Caco-2 (cell line): ENCODE measurements around the gene PRXL2B. TPM values are rescaled to one million over a fixed set of nuclear protein-coding genes. Genes with fewer than 3 reads are reported as not detected.
"Not testable (repeated sequence)": the region's sequence is repeated elsewhere in the genome, so short reads cannot be mapped to it uniquely, and the experiment has no call there.

Source experiments
- BruUV-seq: library from RNA; stranded (reverse); fragments of 400-500 nt; replicated peaks from 2 replicates; lab custom pipeline; 2021; lab: Mats Ljungman, UMichigan
- CTCF ChIA-PET: fragments of 300-600 bp; sonication (Branson Sonifier 250); formaldehyde crosslinking; loops from one replicate; lab custom pipeline; 2022; ENCODE audit warnings: antibody characterized with exemption; lab: Charles Lee
- POLR2A ChIA-PET: fragments of 300-600 bp; sonication (Branson Sonifier 250); formaldehyde crosslinking; loops from one replicate; lab custom pipeline; 2022; ENCODE audit warnings: antibody characterized with exemption; lab: Charles Lee
- DNase-seq, 2 experiments: peaks; one replicate each; pipeline versions ENCODE4 v3.0.0 to v3.0.0-alpha.2; 2020 to 2022
- H3K27me3 ChIP-seq: replicated peaks from 2 replicates; pipeline ENCODE4 v1.6.0; 2011; ENCODE audit warnings: low read length; ENCODE audit not compliant: control insufficient read depth, insufficient read depth
- H3K36me3 ChIP-seq: 2 replicates; pipeline ENCODE4 v1.5.1; 2011; ENCODE audit warnings: low read length; ENCODE audit not compliant: control insufficient read depth, insufficient read depth
- H3K4me1 ChIP-seq: fragments of 250-450 bp; sonication (Bioruptor Pico); 2 replicates; pipeline ENCODE4 v1.5.1; 2020; ENCODE audit warnings: mild to moderate bottlenecking
- H3K4me3 ChIP-seq: 2 replicates; pipeline ENCODE4 v1.5.1; 2011; ENCODE audit warnings: low read depth, mild to moderate bottlenecking, control low read depth, low read length
- H3K9me3 ChIP-seq: fragments of 250-450 bp; sonication (Bioruptor Pico); 2 replicates; pipeline ENCODE4 v1.5.1; 2020; ENCODE audit warnings: mild to moderate bottlenecking, moderate library complexity
- H3K27ac Mint-ChIP-seq: one replicate; pipeline ENCODE4 v1.8.0; 2022; ENCODE audit warnings: mixed read lengths; ENCODE audit not compliant: unreplicated experiment
- H3K27me3 Mint-ChIP-seq: one replicate; pipeline ENCODE4 v1.8.0; 2022; ENCODE audit warnings: mixed read lengths; ENCODE audit not compliant: insufficient read depth, unreplicated experiment
- H3K36me3 Mint-ChIP-seq: one replicate; pipeline ENCODE4 v1.8.0; 2022; ENCODE audit warnings: mild to moderate bottlenecking, mixed read lengths; ENCODE audit not compliant: insufficient read depth, unreplicated experiment
- H3K4me1 Mint-ChIP-seq: one replicate; pipeline ENCODE4 v1.8.0; 2022; ENCODE audit warnings: low read depth, mixed read lengths; ENCODE audit not compliant: unreplicated experiment
- H3K4me3 Mint-ChIP-seq: one replicate; pipeline ENCODE4 v1.8.0; 2022; ENCODE audit warnings: mild to moderate bottlenecking, moderate library complexity, mixed read lengths; ENCODE audit not compliant: unreplicated experiment
- H3K9me3 Mint-ChIP-seq: one replicate; pipeline ENCODE4 v1.8.0; 2022; ENCODE audit warnings: mixed read lengths; ENCODE audit not compliant: unreplicated experiment
- intact Hi-C: fragments of 100-400 bp; cut with micrococcal nuclease; formaldehyde crosslinking; loops from one replicate; pipeline ENCODE4 v1.10.0; 2022; ENCODE audit not compliant: unreplicated experiment
- total RNA-seq: library from RNA; stranded (reverse); gene quantifications from 2 replicates; pipeline ENCODE4 v1.2.3, GENCODE V29; 2022
- TF ChIP-seq, protein P1 (sequence below), 2 experiments: fragments of 200-600 bp in 1 of 2; IDR thresholded peaks; 1 replicate in 1 of 2; 2 replicates in 1 of 2; pipeline versions ENCODE4 v1.5.1 to v1.8.0; 2011 to 2022; ENCODE audit warnings: antibody characterized with exemption in 1 of 2, control low read depth in 1 of 2, inconsistent platforms in 1 of 2, low read depth in 1 of 2, low read length in 1 of 2, mild to moderate bottlenecking in 1 of 2, moderate library complexity in 1 of 2; ENCODE audit not compliant: insufficient read depth in 1 of 2, severe bottlenecking in 1 of 2, unreplicated experiment in 1 of 2

The PRXL2B gene
- total RNA-seq, 1 experiment from 2014 or later: 16.2 TPM

DNA sequence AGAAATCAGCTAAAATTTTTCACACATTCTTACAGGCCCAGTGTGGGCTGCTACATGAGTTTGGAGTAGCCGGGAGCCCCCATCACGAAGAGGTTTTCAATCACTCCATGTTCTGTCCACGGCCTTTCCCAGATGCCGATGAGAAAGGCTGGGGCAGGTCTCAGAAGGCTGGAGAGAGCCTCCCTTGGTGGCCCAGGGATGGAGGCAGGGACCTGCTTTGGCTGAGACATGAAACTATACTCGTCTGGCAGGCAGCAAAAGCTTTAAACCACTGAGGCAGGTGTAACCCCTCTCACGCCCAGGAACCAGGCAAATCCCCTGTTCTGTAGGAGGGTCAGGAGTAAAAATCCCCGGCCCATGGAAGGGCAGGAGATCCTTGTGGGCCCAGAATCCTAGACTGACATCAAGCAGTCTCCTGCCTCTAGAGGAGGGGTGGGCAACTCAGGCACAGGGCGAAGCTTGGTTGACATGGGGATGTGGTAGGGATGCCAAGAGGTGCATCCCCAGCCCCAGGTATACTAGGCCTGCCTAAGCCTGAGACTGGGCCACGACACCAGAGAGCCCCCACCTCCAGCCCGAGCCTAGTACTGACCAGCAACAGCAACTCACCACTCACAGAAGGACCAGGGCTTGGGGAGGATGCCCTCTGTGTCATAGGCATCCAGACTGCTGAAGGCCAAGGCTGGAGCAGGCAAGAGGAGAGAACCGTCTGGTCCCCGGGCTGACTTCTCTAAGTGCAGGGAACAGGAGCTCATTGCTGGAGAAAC, 37.2 kb downstream of the PRXL2B start:
- CTCF ChIA-PET: no interaction called here
- Mint-ChIP-seq H3K4me1 (no peaks in the 10 kb centered on the region), H3K27ac (no peak overlapping the region), H3K36me3 (no peaks in the 10 kb centered on the region), H3K9me3 (peaks cover 12% of the 10 kb centered on the region), H3K4me3 (no peak overlapping the region), H3K27me3 (peaks cover 13% of the 10 kb centered on the region)
- no peak for DNase-seq
- POLR2A ChIA-PET: no interaction called here
- no peaks in the 10 kb centered on the region for H3K9me3 ChIP-seq
- TF ChIP-seq, protein P1, sequence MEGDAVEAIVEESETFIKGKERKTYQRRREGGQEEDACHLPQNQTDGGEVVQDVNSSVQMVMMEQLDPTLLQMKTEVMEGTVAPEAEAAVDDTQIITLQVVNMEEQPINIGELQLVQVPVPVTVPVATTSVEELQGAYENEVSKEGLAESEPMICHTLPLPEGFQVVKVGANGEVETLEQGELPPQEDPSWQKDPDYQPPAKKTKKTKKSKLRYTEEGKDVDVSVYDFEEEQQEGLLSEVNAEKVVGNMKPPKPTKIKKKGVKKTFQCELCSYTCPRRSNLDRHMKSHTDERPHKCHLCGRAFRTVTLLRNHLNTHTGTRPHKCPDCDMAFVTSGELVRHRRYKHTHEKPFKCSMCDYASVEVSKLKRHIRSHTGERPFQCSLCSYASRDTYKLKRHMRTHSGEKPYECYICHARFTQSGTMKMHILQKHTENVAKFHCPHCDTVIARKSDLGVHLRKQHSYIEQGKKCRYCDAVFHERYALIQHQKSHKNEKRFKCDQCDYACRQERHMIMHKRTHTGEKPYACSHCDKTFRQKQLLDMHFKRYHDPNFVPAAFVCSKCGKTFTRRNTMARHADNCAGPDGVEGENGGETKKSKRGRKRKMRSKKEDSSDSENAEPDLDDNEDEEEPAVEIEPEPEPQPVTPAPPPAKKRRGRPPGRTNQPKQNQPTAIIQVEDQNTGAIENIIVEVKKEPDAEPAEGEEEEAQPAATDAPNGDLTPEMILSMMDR (IDR thresholded peaks at IDR 0.05; ENCODE audit: insufficient read depth in 1 of 2, low read depth in 1 of 2, low read length in 1 of 2, severe bottlenecking in 1 of 2, unreplicated experiment in 1 of 2): no peak
- no peaks in the 10 kb centered on the region for H3K36me3 ChIP-seq
- no TSS peak for BruUV-seq
- H3K4me3 ChIP-seq: no peak overlapping the region
- no peaks in the 10 kb centered on the region for H3K27me3 ChIP-seq
- intact Hi-C loops: no loop called here
- H3K4me1 ChIP-seq: no peaks in the 10 kb centered on the region

DNA sequence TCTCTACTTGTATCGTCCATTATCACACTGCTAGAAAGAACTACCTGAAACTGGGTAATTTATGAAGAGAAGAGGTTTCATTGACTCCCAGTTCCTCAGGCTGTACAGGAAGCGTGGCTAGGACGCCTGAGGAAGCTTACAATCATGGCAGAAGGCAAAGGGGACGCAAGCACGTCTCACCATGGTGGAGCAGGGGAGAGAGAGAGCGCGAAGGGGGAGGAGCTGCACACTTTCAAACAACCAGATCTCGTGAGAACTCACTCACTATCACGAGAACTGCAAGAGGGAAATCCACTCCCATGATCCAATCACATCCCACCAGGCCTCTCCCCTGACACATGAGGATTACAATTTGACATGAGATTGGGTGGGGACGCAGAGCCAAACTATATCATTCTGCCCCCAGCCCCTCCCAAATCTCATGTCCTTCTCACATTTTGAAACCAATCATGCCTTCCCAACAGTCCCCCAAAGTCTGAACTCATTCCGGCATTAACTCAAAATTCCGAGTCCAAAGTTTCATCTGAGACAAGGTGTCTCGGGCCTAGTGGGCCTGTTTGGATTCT, 38.2 kb downstream of the PRXL2B start:
- ChIA-PET POLR2A (no interaction called here), CTCF (no interaction called here)
- DNase-seq: no peak
- Histone ChIP-seq H3K4me3 (no peak overlapping the region), H3K4me1 (no peaks in the 10 kb centered on the region), H3K36me3 (no peaks in the 10 kb centered on the region), H3K9me3 (no peaks in the 10 kb centered on the region), H3K27me3 (no peaks in the 10 kb centered on the region)
- TF ChIP-seq, protein P1 (IDR thresholded peaks at IDR 0.05; ENCODE audit: insufficient read depth in 1 of 2, low read depth in 1 of 2, low read length in 1 of 2, severe bottlenecking in 1 of 2, unreplicated experiment in 1 of 2): no peak
- H3K4me3 Mint-ChIP-seq: no peak overlapping the region
- H3K9me3 Mint-ChIP-seq: peaks cover 7% of the 10 kb centered on the region
- H3K4me1 Mint-ChIP-seq: no peaks in the 10 kb centered on the region
- intact Hi-C loops: no loop called here
- peaks cover 10% of the 10 kb centered on the region for H3K27me3 Mint-ChIP-seq
- H3K36me3 Mint-ChIP-seq: no peaks in the 10 kb centered on the region
- H3K27ac Mint-ChIP-seq: no peak overlapping the region
- BruUV-seq: no TSS peak

- no TSS peak for BruUV-seq
- Mint-ChIP-seq H3K36me3 (no peaks in the 10 kb centered on the region), H3K27me3 (peaks cover 10% of the 10 kb centered on the region), H3K27ac (no peak overlapping the region), H3K9me3 (peaks cover 2% of the 10 kb centered on the region), H3K4me3 (no peak overlapping the region), H3K4me1 (no peaks in the 10 kb centered on the region)
- no peak for DNase-seq
- CTCF ChIA-PET: no interaction called here
- POLR2A ChIA-PET: no interaction called here
- Histone ChIP-seq H3K9me3 (no peaks in the 10 kb centered on the region), H3K4me1 (no peaks in the 10 kb centered on the region), H3K4me3 (no peak overlapping the region), H3K36me3 (no peaks in the 10 kb centered on the region), H3K27me3 (no peaks in the 10 kb centered on the region)
- TF ChIP-seq, protein P1 (IDR thresholded peaks at IDR 0.05; ENCODE audit: insufficient read depth in 1 of 2, low read depth in 1 of 2, low read length in 1 of 2, severe bottlenecking in 1 of 2, unreplicated experiment in 1 of 2): no peak
- intact Hi-C loops: no loop called here
Observed at GRCh38 chr1:2625311-2625710, 38.7 kb downstream of the PRXL2B start.

DNA sequence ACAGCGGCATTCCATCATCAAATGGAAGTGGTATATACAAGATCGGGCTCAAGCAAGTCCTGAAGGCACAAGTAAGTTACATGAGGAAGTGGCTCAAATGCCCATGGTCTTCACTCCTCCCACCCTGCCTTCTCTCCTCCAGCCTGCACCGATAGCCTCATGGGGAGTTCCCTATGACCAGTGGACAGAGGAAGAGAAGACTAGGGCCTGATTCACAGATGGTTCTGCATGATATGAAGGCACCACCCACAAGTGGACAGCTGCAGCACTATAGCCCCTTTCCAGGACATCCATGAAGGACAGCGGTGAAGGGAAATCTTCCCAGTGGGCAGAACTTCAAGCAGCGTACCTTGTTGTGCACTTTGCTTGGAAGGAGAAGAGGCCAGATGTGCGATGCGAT, 39.2 kb downstream of the PRXL2B start:
- H3K27ac Mint-ChIP-seq, H3K27me3 ChIP-seq, H3K9me3 Mint-ChIP-seq, DNase-seq, POLR2A ChIA-PET, H3K4me3 ChIP-seq, H3K4me1 Mint-ChIP-seq, H3K36me3 Mint-ChIP-seq, H3K9me3 ChIP-seq, intact Hi-C loops, H3K4me1 ChIP-seq, H3K4me3 Mint-ChIP-seq, CTCF ChIA-PET, BruUV-seq, H3K36me3 ChIP-seq: not testable (repeated sequence)
- H3K27me3 Mint-ChIP-seq: peaks cover 10% of the 10 kb centered on the region
